Heart right ventricle (tissue), 16 donors: ENCODE measurements around the gene TMC2. TPM values are rescaled to one million over a fixed set of nuclear protein-coding genes. Genes with fewer than 3 reads are reported as not detected.

Experiments
- ATAC-seq, 8 donors: fragments of 200-7000 bp; cut with Tn5 transposase; one replicate each; pipeline ENCODE4 v1.9.1; 2020; ENCODE audit warnings: mild to moderate bottlenecking in 8 of 8, moderate library complexity in 8 of 8, moderate number of reproducible peaks in 1 of 8
- DNase-seq, 2 donors: peaks; one replicate each; pipeline ENCODE4 v3.0.0-alpha.2; 2020
- H3K27ac ChIP-seq, 10 donors: fragments of 200-600 bp; sonication (generic) in 2 of 10; one replicate each; pipeline versions ENCODE4 v1.5.0 to v1.8.0; 2020 to 2022; ENCODE audit warnings: mild to moderate bottlenecking in 3 of 10
- H3K27me3 ChIP-seq, 7 donors: fragments of 200-600 bp; one replicate each; pipeline ENCODE4 v1.8.0; 2021 to 2022; ENCODE audit warnings: mild to moderate bottlenecking in 2 of 7
- H3K36me3 ChIP-seq, 9 donors: fragments of 200-600 bp; sonication (generic) in 1 of 9; one replicate each; pipeline versions ENCODE4 v1.5.0 to v1.8.0; 2020 to 2022; ENCODE audit warnings: mild to moderate bottlenecking in 2 of 9
- H3K4me1 ChIP-seq, 9 donors: fragments of 200-600 bp; sonication (generic) in 1 of 9; one replicate each; pipeline versions ENCODE4 v1.5.0 to v1.8.0; 2020 to 2022; ENCODE audit warnings: mild to moderate bottlenecking in 4 of 9
- H3K4me3 ChIP-seq, 10 donors: fragments of 200-600 bp; sonication (generic) in 2 of 10; one replicate each; pipeline versions ENCODE4 v1.5.0 to v1.8.0; 2020 to 2022; ENCODE audit warnings: mild to moderate bottlenecking in 7 of 10, moderate library complexity in 2 of 10
- H3K9me3 ChIP-seq, 11 donors: fragments of 200-600 bp in 10 of 11; sonication (generic) in 2 of 11; one replicate each; pipeline versions ENCODE4 v1.5.0 to v1.8.0; 2013 to 2022; ENCODE audit warnings: mild to moderate bottlenecking in 2 of 11, control low read depth in 1 of 11, moderate library complexity in 1 of 11
- CTCF ChIP-seq, 9 donors: fragments of 200-600 bp; sonication (generic) in 2 of 9; IDR thresholded peaks; one replicate each; pipeline versions ENCODE4 v1.5.0 to v1.8.0; 2021 to 2022; ENCODE audit warnings: antibody characterized with exemption in 9 of 9, mild to moderate bottlenecking in 5 of 9, moderate library complexity in 1 of 9
- WGBS, 2 donors: extraction: QIAGEN DNeasy Blood & Tissue Kit; methylation state at CpG; one replicate each; pipeline ENCODE4 v1.1.7; 2013; ENCODE audit warnings: inconsistent platforms in 1 of 2; 5-methylcytosine and 5-hydroxymethylcytosine counted together
- intact Hi-C, 10 donors: fragments of 100-400 bp; cut with DNase I; formaldehyde crosslinking; loops; one replicate each; pipeline versions ENCODE4 v1.11.1 to v1.14.2; 2022
- polyA plus RNA-seq, 2 donors: library from polyadenylated mRNA; stranded (reverse); fragments of 200-250 nt; gene quantifications; one replicate each; pipeline ENCODE4 v1.2.3, GENCODE V29; 2013
- total RNA-seq, 10 donors: library from RNA; stranded (reverse); fragmentation: NEBNext Ultra II Directional in 3 of 10; extraction: Animal tissue kit (Norgen Biotek cat#: 25700) in 3 of 10; gene quantifications; one replicate each; pipeline versions ENCODE4 v1.2.1 to v1.2.4, GENCODE V29; 2021 to 2023
- donor health status: Arrhythmogenic right ventricular cardiomyopathy.
- donor health status: ischemic (EF 13 %, LVEDD 7.1; RV severe dilation, severe dysfunction).
- donor health status: healthy with polysubstance abuse.
- donor health status: DM: no; HTN: yes; CAD: no.
- donor health status: DM: no; HTN: no; CAD: no.
- donor health status: ischemic (EF 25% LVEDD 6.9; RV normal size, moderate dysfunction).
- donor health status: ischemic (EF 25% LVEDD 5.7; RV mildly dilated, moderate dysfunction).
- donor health status: healthy.
- donor health status: DM: yes; HTN: yes; CAD: no.
- donor health status: Ischemic cardiomyopathy.
- donor health status: ischemic (EF 35%, LVEDD 5.7; RV mildly dilated, moderate dysfunction).
- donor health status: nonischemic (EF 11% LVEDD 7.7; RV severe dilation, severe dysfunction).
- donor health status: DM: yes; HTN: yes; CAD: no.
- donor health status: PGD.
- donor health status: ischemic (EF 29% LVEDD 5.4; RV normal size, mild dysfunction).
- donor health status: nonischemic (EF 23%, LVEDD 6.1; RV moderate dilation, normal function).

TMC2 gene
- total and polyA plus RNA-seq, 12 donors, result 0.20 TPM; not detected in 11

- Histone ChIP-seq H3K4me3 (no peak overlapping the region), H3K27ac (no peak overlapping the region), H3K9me3 (no peaks in the 10 kb centered on the region), H3K4me1 (no peaks in the 10 kb centered on the region), H3K36me3 (peaks cover 0 to 9% (median 0%) of the 10 kb centered on the region in 9 donors), H3K27me3 (peaks cover 0 to under 1% (median 0%) of the 10 kb centered on the region in 7 donors)
- ATAC-seq (no peak), DNase-seq (no peak)
- WGBS, 2 donors, result 85% methylated on average over 9 of the region's 9 CpGs
- no peak for TF ChIP-seq CTCF (IDR thresholded peaks at IDR 0.05)
- intact Hi-C loops, result loop anchor here in 2 of 10 donors (10.0 kb wide), 1 partner anchor 116 kb away; no protein-coding TSS in a partner anchor
Measured at GRCh38 chr20:2640899-2641298, 104.5 kb downstream of the TMC2 start.

GRCh38 chr20:2643708-2644107 is 107.3 kb downstream of the TMC2 start:
- no peak for DNase-seq
- TF ChIP-seq CTCF (IDR thresholded peaks at IDR 0.05), result no peak
- 92 to 97% methylated on average over 1 of the region's 1 CpG for WGBS, 2 donors
- Histone ChIP-seq H3K27me3 (no peaks in the 10 kb centered on the region), H3K36me3 (peaks cover 0 to 9% (median 0%) of the 10 kb centered on the region in 9 donors), H3K9me3 (no peaks in the 10 kb centered on the region), H3K4me3 (no peak overlapping the region), H3K4me1 (peaks cover 0 to 6% (median 0%) of the 10 kb centered on the region in 9 donors), H3K27ac (no peak overlapping the region)
- ATAC-seq, result no peak
- intact Hi-C loops, result loop anchor here in 2 of 10 donors (10.0 kb wide), 1 partner anchor 119 kb away; no protein-coding TSS in a partner anchor

GRCh38 chr20:2651772-2652723 is 115.7 kb downstream of the TMC2 start, which contains the start of gene NOP56:
TSS of gene NOP56 (plus strand) at chr20:2652632. CDS start at chr20:2652661, 29 bp downstream.
- DNase-seq (peak; percentile 91 to 95), ATAC-seq (peak; percentile 96 to 99 (median 98))
- intact Hi-C loops, result loop anchor here in 3 of 10 donors (1.0 to 5.0 kb wide), 3 partner anchors 12 to 190 kb away; partner anchors contain the start of genes IDH3B (in 1 of the 3), PCED1A (in 1 of the 3) and VPS16 (in 1 of the 3)
- peaks cover 9 to 36% (median 30%) of the 10 kb centered on the region in 9 donors for H3K36me3 ChIP-seq
- peak within 1 kb of the TSS; percentile 69 to 98 (median 93) for H3K4me3 ChIP-seq
- WGBS, 2 donors, result 0% methylated on average over 98 to 101 of the region's 101 CpGs
- peak within 1 kb of the TSS; percentile 67 to 97 (median 94) for H3K27ac ChIP-seq
- H3K27me3 ChIP-seq, result no peaks in the 10 kb centered on the region
- peak in 1 of 9 donors; percentile 4 for TF ChIP-seq CTCF (IDR thresholded peaks at IDR 0.05)
- H3K4me1 ChIP-seq, result peaks cover 3 to 33% (median 25%) of the 10 kb centered on the region in 9 donors
- no peaks in the 10 kb centered on the region for H3K9me3 ChIP-seq
